NCI-H1694 treated with DMSO at 0.1 percent for 48 hours (cell line): ENCODE results near the gene FAM174C.
A peak's percentile ranks its signal among the peaks of the same experiment; 100 is the strongest.

Experiments
- DNase-seq: peaks from one replicate; lab custom pipeline; 2025; lab: John Stamatoyannopoulos, UW

Gene FAM174C

GRCh38 chr19:1273263-1274041 lies 1.9 kb upstream of the FAM174C start:
- no peak for DNase-seq

- no peak for DNase-seq
Measured at GRCh38 chr19:1274081-1274851, 1.1 kb upstream of the FAM174C start.

- DNase-seq, result no peak
Measured at GRCh38 chr19:1274852-1275259, 474 bp upstream of the FAM174C start.

- no peak for DNase-seq
Measured at GRCh38 chr19:1275976-1276627, 772 bp downstream of the FAM174C start.

- no peak for DNase-seq
Measured at GRCh38 chr19:1276628-1277022, 1.3 kb downstream of the FAM174C start.

- DNase-seq, result no peak
Measured at GRCh38 chr19:1277061-1277460, 1.7 kb downstream of the FAM174C start.

GRCh38 chr19:1278074-1278473 lies 2.7 kb downstream of the FAM174C start:
- no peak for DNase-seq

GRCh38 chr19:1278713-1279660 lies 3.7 kb downstream of the FAM174C start:
- DNase-seq, result no peak

- DNase-seq, result peak; percentile 32
Measured at GRCh38 chr19:1279782-1280341, 4.5 kb downstream of the FAM174C start.

GRCh38 chr19:1280636-1281568 lies 5.6 kb downstream of the FAM174C start:
- DNase-seq, result no peak

GRCh38 chr19:1281569-1282287 lies 6.4 kb downstream of the FAM174C start:
- DNase-seq, result no peak

GRCh38 chr19:1282588-1283206 lies 7.4 kb downstream of the FAM174C start:
- DNase-seq, result no peak

GRCh38 chr19:1283207-1283916 lies 8.0 kb downstream of the FAM174C start:
- no peak for DNase-seq

- DNase-seq, result no peak
Measured at GRCh38 chr19:1283917-1284292, 8.6 kb downstream of the FAM174C start.

- DNase-seq, result no peak
Measured at GRCh38 chr19:1284293-1284978, 9.1 kb downstream of the FAM174C start.

- DNase-seq, result no peak
Measured at GRCh38 chr19:1284979-1285736, 9.8 kb downstream of the FAM174C start.

- DNase-seq, result no peak
Measured at GRCh38 chr19:1285737-1286360, 10.5 kb downstream of the FAM174C start, which contains the start of gene EFNA2. Gene EFNA2 (plus strand): TSS chr19:1285873. CDS start chr19:1286169, 296 bp downstream.
